Liver (tissue), 3 donors: Measurements from ENCODE around the gene SAPCD2.

ENCODE experiments used
- GABPA ChIP-seq, 2 donors: IDR thresholded peaks in 1 of 2; conservative IDR thresholded peaks in 1 of 2; 2 replicates each; pipeline ENCODE4 v1.6.1; 2016; ENCODE audit warnings: antibody characterized with exemption in 2 of 2, mild to moderate bottlenecking in 1 of 2, moderate library complexity in 1 of 2
- RAD21 ChIP-seq, 2 donors: IDR thresholded peaks; 2 replicates each; pipeline ENCODE4 v1.6.1; 2016; ENCODE audit warnings: antibody characterized with exemption in 2 of 2, mild to moderate bottlenecking in 2 of 2
- TF ChIP-seq, protein P1 (sequence below): IDR thresholded peaks from 2 replicates; pipeline ENCODE4 v1.6.1; 2016; ENCODE audit warnings: antibody characterized with exemption
- TF ChIP-seq, protein P2 (sequence below): fragments of 150-350 bp; IDR thresholded peaks from 2 replicates; pipeline ENCODE4 v1.5.1; 2017; ENCODE audit warnings: improper control_type of control experiment, low read depth, low read length; ENCODE audit not compliant: missing input control
- TF ChIP-seq, protein P3 (sequence below): IDR thresholded peaks from 2 replicates; pipeline ENCODE4 v1.6.1; 2016; ENCODE audit warnings: antibody characterized with exemption, mild to moderate bottlenecking
- donor health status: healthy.
- donor health status: healthy.

GRCh38 chr9:137103206-137103999, 33.0 kb upstream of the SAPCD2 start:
- TF ChIP-seq RAD21 (IDR thresholded peaks at IDR 0.05) (no peak), GABPA (IDR thresholded peaks at IDR 0.05 in 1 of 2, conservative IDR thresholded peaks at IDR 0.05 in 1 of 2) (no peak)
- TF ChIP-seq, protein P1, sequence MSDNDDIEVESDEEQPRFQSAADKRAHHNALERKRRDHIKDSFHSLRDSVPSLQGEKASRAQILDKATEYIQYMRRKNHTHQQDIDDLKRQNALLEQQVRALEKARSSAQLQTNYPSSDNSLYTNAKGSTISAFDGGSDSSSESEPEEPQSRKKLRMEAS: no peak
- TF ChIP-seq, protein P2, sequence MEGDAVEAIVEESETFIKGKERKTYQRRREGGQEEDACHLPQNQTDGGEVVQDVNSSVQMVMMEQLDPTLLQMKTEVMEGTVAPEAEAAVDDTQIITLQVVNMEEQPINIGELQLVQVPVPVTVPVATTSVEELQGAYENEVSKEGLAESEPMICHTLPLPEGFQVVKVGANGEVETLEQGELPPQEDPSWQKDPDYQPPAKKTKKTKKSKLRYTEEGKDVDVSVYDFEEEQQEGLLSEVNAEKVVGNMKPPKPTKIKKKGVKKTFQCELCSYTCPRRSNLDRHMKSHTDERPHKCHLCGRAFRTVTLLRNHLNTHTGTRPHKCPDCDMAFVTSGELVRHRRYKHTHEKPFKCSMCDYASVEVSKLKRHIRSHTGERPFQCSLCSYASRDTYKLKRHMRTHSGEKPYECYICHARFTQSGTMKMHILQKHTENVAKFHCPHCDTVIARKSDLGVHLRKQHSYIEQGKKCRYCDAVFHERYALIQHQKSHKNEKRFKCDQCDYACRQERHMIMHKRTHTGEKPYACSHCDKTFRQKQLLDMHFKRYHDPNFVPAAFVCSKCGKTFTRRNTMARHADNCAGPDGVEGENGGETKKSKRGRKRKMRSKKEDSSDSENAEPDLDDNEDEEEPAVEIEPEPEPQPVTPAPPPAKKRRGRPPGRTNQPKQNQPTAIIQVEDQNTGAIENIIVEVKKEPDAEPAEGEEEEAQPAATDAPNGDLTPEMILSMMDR: no peak
- TF ChIP-seq, protein P3, sequence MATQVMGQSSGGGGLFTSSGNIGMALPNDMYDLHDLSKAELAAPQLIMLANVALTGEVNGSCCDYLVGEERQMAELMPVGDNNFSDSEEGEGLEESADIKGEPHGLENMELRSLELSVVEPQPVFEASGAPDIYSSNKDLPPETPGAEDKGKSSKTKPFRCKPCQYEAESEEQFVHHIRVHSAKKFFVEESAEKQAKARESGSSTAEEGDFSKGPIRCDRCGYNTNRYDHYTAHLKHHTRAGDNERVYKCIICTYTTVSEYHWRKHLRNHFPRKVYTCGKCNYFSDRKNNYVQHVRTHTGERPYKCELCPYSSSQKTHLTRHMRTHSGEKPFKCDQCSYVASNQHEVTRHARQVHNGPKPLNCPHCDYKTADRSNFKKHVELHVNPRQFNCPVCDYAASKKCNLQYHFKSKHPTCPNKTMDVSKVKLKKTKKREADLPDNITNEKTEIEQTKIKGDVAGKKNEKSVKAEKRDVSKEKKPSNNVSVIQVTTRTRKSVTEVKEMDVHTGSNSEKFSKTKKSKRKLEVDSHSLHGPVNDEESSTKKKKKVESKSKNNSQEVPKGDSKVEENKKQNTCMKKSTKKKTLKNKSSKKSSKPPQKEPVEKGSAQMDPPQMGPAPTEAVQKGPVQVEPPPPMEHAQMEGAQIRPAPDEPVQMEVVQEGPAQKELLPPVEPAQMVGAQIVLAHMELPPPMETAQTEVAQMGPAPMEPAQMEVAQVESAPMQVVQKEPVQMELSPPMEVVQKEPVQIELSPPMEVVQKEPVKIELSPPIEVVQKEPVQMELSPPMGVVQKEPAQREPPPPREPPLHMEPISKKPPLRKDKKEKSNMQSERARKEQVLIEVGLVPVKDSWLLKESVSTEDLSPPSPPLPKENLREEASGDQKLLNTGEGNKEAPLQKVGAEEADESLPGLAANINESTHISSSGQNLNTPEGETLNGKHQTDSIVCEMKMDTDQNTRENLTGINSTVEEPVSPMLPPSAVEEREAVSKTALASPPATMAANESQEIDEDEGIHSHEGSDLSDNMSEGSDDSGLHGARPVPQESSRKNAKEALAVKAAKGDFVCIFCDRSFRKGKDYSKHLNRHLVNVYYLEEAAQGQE: no peak
